BJ (cell line): Measurements from ENCODE around the gene GTF2H1. TPM values are rescaled to one million over a fixed set of nuclear protein-coding genes. Genes with fewer than 3 reads are reported as not detected.

Source experiments
- CTCF ChIA-PET: fragments of 350-600 bp; formaldehyde crosslinking; extraction: SDS; loops from one replicate; lab custom pipeline; 2021; ENCODE audit warnings: antibody characterized with exemption, inconsistent platforms; lab: Yijun Ruan, JAX
- POLR2A ChIA-PET: fragments of 300-600 bp; sonication (Branson Sonifier 250); formaldehyde crosslinking; extraction: SDS; loops from one replicate; lab custom pipeline; 2021; ENCODE audit warnings: antibody characterized with exemption; lab: Charles Lee
- DNase-seq: peaks from one replicate; pipeline ENCODE4 v3.0.0-alpha.2; 2011; ENCODE audit warnings: low read depth
- H3K27me3 ChIP-seq: 2 replicates; pipeline ENCODE4 v1.6.0; 2011; ENCODE audit warnings: low read length; ENCODE audit not compliant: control insufficient read depth, insufficient read depth
- H3K36me3 ChIP-seq: 2 replicates; pipeline ENCODE4 v1.5.1; 2011; ENCODE audit warnings: low read length; ENCODE audit not compliant: control insufficient read depth, insufficient read depth
- H3K4me3 ChIP-seq: 2 replicates; pipeline ENCODE4 v1.5.1; 2011; ENCODE audit warnings: low read depth, mild to moderate bottlenecking, control low read depth, low read length
- polyA plus RNA-seq: library from polyadenylated mRNA; depleted of rRNA; stranded (reverse); fragments of >200 nt; gene quantifications from 2 replicates; pipeline ENCODE4 v1.2.3, GENCODE V29; 2011
- TF ChIP-seq, protein P1 (sequence below): IDR thresholded peaks from 2 replicates; pipeline ENCODE4 v1.5.1; 2011; ENCODE audit warnings: low read depth, mild to moderate bottlenecking, control low read depth, inconsistent platforms, low read length, moderate library complexity; ENCODE audit not compliant: insufficient read depth

GTF2H1 gene
- polyA plus RNA-seq, 1 experiment: 24.9 TPM

DNA sequence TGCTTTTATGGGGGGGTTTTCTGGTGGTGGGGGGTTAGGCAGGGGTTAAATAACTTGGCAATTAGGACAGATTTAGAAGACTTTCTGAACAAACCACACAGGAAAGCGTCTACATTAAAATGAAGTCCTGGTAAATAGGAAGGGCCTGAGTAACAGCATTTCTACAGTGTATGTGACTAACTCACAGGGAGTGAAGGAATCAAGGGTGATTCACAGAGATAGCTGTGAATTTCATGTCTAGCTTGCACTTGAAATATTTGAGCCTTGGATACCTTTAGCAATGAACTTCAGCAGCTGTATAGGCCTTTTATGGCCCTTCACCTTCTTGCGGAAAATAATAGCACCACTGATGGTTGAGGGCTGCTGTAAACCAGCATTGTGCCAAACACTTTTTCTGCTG is 45.9 kb downstream of the GTF2H1 start:
- H3K4me3 ChIP-seq: no peak overlapping the region
- ChIA-PET CTCF (interaction anchor here (1.9 kb wide), 1 partner anchor 124 kb away, joined by 5 read pairs; no protein-coding TSS in a partner anchor), POLR2A (interaction anchor here (0.6 kb wide), 1 partner anchor 27 kb away, joined by 4 read pairs; no protein-coding TSS in a partner anchor)
- H3K27me3 ChIP-seq: no peaks in the 10 kb centered on the region
- no peak for DNase-seq
- peaks cover 10% of the 10 kb centered on the region for H3K36me3 ChIP-seq
- TF ChIP-seq, protein P1, sequence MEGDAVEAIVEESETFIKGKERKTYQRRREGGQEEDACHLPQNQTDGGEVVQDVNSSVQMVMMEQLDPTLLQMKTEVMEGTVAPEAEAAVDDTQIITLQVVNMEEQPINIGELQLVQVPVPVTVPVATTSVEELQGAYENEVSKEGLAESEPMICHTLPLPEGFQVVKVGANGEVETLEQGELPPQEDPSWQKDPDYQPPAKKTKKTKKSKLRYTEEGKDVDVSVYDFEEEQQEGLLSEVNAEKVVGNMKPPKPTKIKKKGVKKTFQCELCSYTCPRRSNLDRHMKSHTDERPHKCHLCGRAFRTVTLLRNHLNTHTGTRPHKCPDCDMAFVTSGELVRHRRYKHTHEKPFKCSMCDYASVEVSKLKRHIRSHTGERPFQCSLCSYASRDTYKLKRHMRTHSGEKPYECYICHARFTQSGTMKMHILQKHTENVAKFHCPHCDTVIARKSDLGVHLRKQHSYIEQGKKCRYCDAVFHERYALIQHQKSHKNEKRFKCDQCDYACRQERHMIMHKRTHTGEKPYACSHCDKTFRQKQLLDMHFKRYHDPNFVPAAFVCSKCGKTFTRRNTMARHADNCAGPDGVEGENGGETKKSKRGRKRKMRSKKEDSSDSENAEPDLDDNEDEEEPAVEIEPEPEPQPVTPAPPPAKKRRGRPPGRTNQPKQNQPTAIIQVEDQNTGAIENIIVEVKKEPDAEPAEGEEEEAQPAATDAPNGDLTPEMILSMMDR: no peak

DNA sequence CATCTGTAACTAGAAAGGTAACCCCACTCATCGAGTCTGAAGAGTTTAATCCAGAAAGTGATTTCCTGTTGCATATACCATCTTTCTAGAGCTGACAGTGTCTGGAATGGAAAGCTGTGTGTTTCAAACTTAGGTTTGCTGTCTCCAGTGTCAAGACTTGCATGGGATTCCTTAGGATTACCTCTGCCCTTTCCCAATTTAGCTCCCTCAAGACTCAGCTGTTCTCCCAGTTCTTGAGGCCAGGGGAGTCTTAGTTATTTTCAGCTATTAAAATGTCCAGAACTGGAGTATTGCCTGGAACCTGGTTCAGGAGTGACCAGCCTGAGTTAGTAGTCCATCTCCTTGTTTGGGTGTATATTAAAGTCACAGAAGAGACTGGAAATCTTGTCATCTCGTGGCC is 47.0 kb downstream of the GTF2H1 start:
- peaks cover 8% of the 10 kb centered on the region for H3K36me3 ChIP-seq
- ChIA-PET POLR2A (no interaction called here), CTCF (no interaction called here)
- TF ChIP-seq, protein P1: no peak
- H3K4me3 ChIP-seq: no peak overlapping the region
- H3K27me3 ChIP-seq: no peaks in the 10 kb centered on the region
- DNase-seq: no peak

DNA sequence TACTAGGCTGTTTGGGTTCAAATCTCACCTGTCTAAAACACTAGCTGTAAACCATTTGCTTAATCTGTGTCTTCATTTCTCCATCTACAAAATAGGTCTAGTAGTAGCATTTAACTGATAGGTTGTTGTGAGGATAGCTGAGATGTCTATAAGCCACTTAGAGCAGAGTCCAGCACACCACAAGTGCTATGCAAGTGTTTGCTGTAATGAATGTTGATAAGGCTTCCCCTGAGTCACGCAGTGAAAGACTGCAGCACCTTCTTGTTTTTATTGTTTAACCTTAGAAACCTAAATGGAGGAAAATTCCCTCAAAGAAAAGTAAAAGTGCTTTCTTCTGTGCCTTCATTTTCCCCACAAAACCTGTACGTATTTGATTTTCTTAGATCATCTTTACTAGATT is 48.9 kb downstream of the GTF2H1 start:
- ChIA-PET POLR2A (no interaction called here), CTCF (interaction anchor here (0.6 to 1.4 kb wide), 2 partner anchors 12 to 37 kb away, joined by 3 read pairs; no protein-coding TSS in a partner anchor)
- TF ChIP-seq, protein P1: no peak
- H3K27me3 ChIP-seq: no peaks in the 10 kb centered on the region
- no peak for DNase-seq
- H3K36me3 ChIP-seq: peaks cover 2% of the 10 kb centered on the region; the same call in 1 of the 2 replicates
- no peak overlapping the region for H3K4me3 ChIP-seq

DNA sequence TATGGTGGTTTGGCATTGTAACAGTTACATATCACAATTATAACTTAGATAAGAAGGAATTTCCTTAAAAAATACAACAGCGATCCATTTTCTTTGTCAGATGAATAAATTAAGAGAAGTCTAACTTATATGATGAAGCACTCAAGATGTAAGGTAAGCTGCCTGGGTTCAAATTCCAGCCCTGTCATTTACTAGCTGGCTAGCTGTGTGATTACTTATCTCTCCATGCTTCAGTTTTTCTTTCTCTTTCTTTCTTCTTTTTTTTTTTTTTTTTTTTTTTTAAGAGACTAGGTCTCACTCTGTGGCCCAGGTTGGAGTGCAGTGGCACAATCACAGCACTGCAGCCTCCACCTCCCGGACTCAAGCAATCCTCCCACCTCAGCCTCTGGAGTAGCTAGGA is 49.8 kb downstream of the GTF2H1 start:
- H3K36me3 ChIP-seq: peaks cover 2% of the 10 kb centered on the region; the same call in 1 of the 2 replicates
- CTCF ChIA-PET: interaction anchor here (1.2 kb wide), 1 partner anchor 23 kb away, joined by 4 read pairs; no protein-coding TSS in a partner anchor
- H3K27me3 ChIP-seq: no peaks in the 10 kb centered on the region
- POLR2A ChIA-PET: no interaction called here
- no peak for DNase-seq
- no peak overlapping the region for H3K4me3 ChIP-seq
- TF ChIP-seq, protein P1: no peak

DNA sequence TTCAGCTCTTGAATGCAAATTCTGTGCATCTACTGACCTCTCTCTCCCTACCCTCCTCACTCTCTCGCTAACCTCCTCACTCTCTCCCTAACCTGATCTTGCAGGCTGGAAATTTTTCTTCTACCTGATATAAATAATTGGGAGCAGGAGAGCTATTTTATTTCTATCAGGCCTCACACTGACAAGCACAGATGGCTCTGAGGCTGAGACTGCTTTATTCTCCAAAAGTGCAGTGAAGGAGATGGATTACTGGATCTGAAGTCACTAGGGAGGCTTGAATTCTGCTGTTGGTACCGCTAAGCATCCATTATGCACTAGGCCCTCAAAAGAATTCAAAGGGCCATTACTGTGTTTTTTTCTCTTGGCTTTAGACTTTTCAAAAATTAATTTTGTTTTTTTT is 52.6 kb downstream of the GTF2H1 start:
- ChIA-PET POLR2A (interaction anchor here (1.2 kb wide), 1 partner anchor 20 kb away, joined by 3 read pairs; the partner anchor contains the start of gene LDHA), CTCF (no interaction called here)

More for the DNA sequence above, 52.6 kb downstream of the GTF2H1 start:
- no peaks in the 10 kb centered on the region for H3K36me3 ChIP-seq
- TF ChIP-seq, protein P1: no peak
- DNase-seq: no peak
- H3K27me3 ChIP-seq: no peaks in the 10 kb centered on the region
- no peak overlapping the region for H3K4me3 ChIP-seq
